ENCODE results near the gene RPL12.
"Not testable (repeated sequence)": the region's sequence is repeated elsewhere in the genome, so short reads cannot be mapped to it uniquely, and the experiment has no call there.

RPL12 gene

DNA sequence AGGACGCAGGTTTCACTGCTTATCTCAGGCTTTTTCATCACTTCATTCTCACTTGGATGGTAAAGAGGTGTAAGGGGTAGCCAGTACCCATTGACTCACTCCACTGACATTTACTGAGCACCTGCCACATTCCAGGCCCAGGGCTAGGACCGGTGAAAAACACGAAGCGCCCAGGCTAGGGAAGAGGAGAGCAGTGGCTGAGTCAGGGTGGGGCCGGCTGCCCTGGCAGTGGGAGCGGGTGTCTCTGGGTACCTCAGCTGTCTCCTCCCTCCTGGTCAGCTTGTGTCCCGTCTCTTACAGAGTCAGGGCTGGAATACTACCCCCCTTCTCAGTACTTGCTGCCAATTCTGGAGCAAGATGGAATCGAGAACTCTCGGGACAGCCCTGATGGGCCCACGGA is 22.3 kb upstream of the RPL12 start:
- Histone ChIP-seq H3K27me3 (ENCODE audit: control insufficient read depth in 1 of 2, insufficient read depth in 2 of 2, low read length in 2 of 2) (no peaks in the 10 kb centered on the region), H3K4me3 (ENCODE audit: low read depth in 1 of 2, low read length in 2 of 2) (no peak overlapping the region), H3K36me3 (ENCODE audit: control insufficient read depth in 1 of 2, insufficient read depth in 2 of 2, low read length in 2 of 2) (peaks cover 6 to 28% of the 10 kb centered on the region in 2 donors), H3K9me3 (ENCODE audit: control insufficient read depth in 1 of 2, low read length in 2 of 2) (no peaks in the 10 kb centered on the region), H3K9ac (ENCODE audit: low read depth in 1 of 2, low read length in 2 of 2) (no peak overlapping the region), H3K27ac (ENCODE audit: low read depth, low read length) (no peak overlapping the region), H3K4me1 (ENCODE audit: control insufficient read depth in 1 of 2, insufficient read depth in 2 of 2, low read length in 2 of 2) (no peaks in the 10 kb centered on the region)

- Histone ChIP-seq H3K9ac (ENCODE audit: low read depth in 1 of 2, low read length in 2 of 2) (no peak overlapping the region), H3K9me3 (ENCODE audit: control insufficient read depth in 1 of 2, low read length in 2 of 2) (no peaks in the 10 kb centered on the region), H3K4me1 (ENCODE audit: control insufficient read depth in 1 of 2, insufficient read depth in 2 of 2, low read length in 2 of 2) (no peaks in the 10 kb centered on the region), H3K36me3 (ENCODE audit: control insufficient read depth in 1 of 2, insufficient read depth in 2 of 2, low read length in 2 of 2) (peaks cover 6 to 37% of the 10 kb centered on the region in 2 donors), H3K4me3 (ENCODE audit: low read depth in 1 of 2, low read length in 2 of 2) (no peak overlapping the region), H3K27me3 (ENCODE audit: control insufficient read depth in 1 of 2, insufficient read depth in 2 of 2, low read length in 2 of 2) (no peaks in the 10 kb centered on the region), H3K27ac (ENCODE audit: low read depth, low read length) (no peak overlapping the region)
Observed at GRCh38 chr9:127470662-127471061, 19.5 kb upstream of the RPL12 start.

- peaks cover 13 to 41% of the 10 kb centered on the region in 2 donors for H3K36me3 ChIP-seq (ENCODE audit: control insufficient read depth in 1 of 2, insufficient read depth in 2 of 2, low read length in 2 of 2)
- H3K4me3 ChIP-seq (ENCODE audit: low read depth in 1 of 2, low read length in 2 of 2): no peak overlapping the region
- no peaks in the 10 kb centered on the region for H3K4me1 ChIP-seq (ENCODE audit: control insufficient read depth in 1 of 2, insufficient read depth in 2 of 2, low read length in 2 of 2)
- no peaks in the 10 kb centered on the region for H3K27me3 ChIP-seq (ENCODE audit: control insufficient read depth in 1 of 2, insufficient read depth in 2 of 2, low read length in 2 of 2)
- no peaks in the 10 kb centered on the region for H3K9me3 ChIP-seq (ENCODE audit: control insufficient read depth in 1 of 2, low read length in 2 of 2)
- H3K9ac ChIP-seq (ENCODE audit: low read depth in 1 of 2, low read length in 2 of 2): no peak overlapping the region
- H3K27ac ChIP-seq (ENCODE audit: low read depth, low read length): no peak overlapping the region
Observed at GRCh38 chr9:127467621-127468020, 16.4 kb upstream of the RPL12 start.

GRCh38 chr9:127466407-127466917 is 15.3 kb upstream of the RPL12 start:
- H3K36me3 ChIP-seq (ENCODE audit: control insufficient read depth in 1 of 2, insufficient read depth in 2 of 2, low read length in 2 of 2): peaks cover 22 to 52% of the 10 kb centered on the region in 2 donors
- H3K4me3 ChIP-seq (ENCODE audit: low read depth in 1 of 2, low read length in 2 of 2); H3K27me3 ChIP-seq (ENCODE audit: control insufficient read depth in 1 of 2, insufficient read depth in 2 of 2, low read length in 2 of 2); H3K9ac ChIP-seq (ENCODE audit: low read depth in 1 of 2, low read length in 2 of 2); H3K4me1 ChIP-seq (ENCODE audit: control insufficient read depth in 1 of 2, insufficient read depth in 2 of 2, low read length in 2 of 2); H3K9me3 ChIP-seq (ENCODE audit: control insufficient read depth in 1 of 2, low read length in 2 of 2); H3K27ac ChIP-seq (ENCODE audit: low read depth, low read length): not testable (repeated sequence)

GRCh38 chr9:127463911-127464310 is 12.7 kb upstream of the RPL12 start:
- H3K27me3 ChIP-seq (ENCODE audit: control insufficient read depth in 1 of 2, insufficient read depth in 2 of 2, low read length in 2 of 2): no peaks in the 10 kb centered on the region
- H3K4me1 ChIP-seq (ENCODE audit: control insufficient read depth in 1 of 2, insufficient read depth in 2 of 2, low read length in 2 of 2): no peaks in the 10 kb centered on the region
- no peak overlapping the region for H3K27ac ChIP-seq (ENCODE audit: low read depth, low read length)
- no peaks in the 10 kb centered on the region for H3K9me3 ChIP-seq (ENCODE audit: control insufficient read depth in 1 of 2, low read length in 2 of 2)
- H3K9ac ChIP-seq (ENCODE audit: low read depth in 1 of 2, low read length in 2 of 2): no peak overlapping the region
- no peak overlapping the region for H3K4me3 ChIP-seq (ENCODE audit: low read depth in 1 of 2, low read length in 2 of 2)
- H3K36me3 ChIP-seq (ENCODE audit: control insufficient read depth in 1 of 2, insufficient read depth in 2 of 2, low read length in 2 of 2): peaks cover 28 to 64% of the 10 kb centered on the region in 2 donors

DNA sequence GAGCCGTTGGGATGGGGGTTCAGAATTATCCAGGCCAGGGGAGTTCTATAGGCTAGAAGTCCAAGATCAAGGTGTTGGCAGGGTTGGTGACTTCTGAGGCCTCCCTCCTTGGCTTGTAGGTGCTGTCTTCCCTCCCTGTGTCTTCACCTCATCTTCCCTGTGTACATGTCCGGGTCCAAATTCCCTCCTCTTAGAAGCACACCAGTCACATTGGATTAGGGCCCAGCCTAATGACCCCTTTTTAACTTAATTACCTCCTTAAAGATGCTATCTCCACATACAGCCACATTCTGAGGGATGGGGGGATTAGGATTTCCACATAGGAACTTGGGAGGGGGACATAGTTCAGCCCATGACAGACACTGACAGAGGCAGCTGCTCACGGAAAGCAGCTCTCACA is 12.2 kb upstream of the RPL12 start:
- peaks cover 28 to 66% of the 10 kb centered on the region in 2 donors for H3K36me3 ChIP-seq (ENCODE audit: control insufficient read depth in 1 of 2, insufficient read depth in 2 of 2, low read length in 2 of 2)

DNA sequence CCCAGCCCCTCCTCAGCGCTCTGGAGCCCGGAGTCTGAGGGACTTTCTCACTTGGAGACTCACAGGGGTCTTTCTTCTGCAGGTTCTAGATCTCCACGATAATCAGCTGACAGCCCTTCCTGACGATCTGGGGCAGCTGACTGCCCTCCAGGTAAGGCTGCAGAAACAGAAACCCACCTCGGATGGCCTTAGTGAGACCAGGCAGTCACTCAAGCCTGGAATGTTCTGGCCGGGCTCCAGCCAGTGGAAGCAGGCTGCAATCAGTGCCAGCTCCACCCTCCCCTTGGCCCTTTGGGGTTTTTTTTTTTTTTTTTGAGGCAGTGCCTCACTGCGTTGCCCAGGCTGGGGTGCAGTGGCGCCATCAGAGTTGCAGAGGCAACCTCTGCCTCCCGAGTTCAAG is 7.7 kb upstream of the RPL12 start:
- H3K27me3 ChIP-seq (ENCODE audit: control insufficient read depth in 1 of 2, insufficient read depth in 2 of 2, low read length in 2 of 2): no peaks in the 10 kb centered on the region
- no peak overlapping the region for H3K9ac ChIP-seq (ENCODE audit: low read depth in 1 of 2, low read length in 2 of 2)
- peaks cover 27 to 51% of the 10 kb centered on the region in 2 donors for H3K36me3 ChIP-seq (ENCODE audit: control insufficient read depth in 1 of 2, insufficient read depth in 2 of 2, low read length in 2 of 2)
- H3K4me3 ChIP-seq (ENCODE audit: low read depth in 1 of 2, low read length in 2 of 2): no peak overlapping the region
- no peaks in the 10 kb centered on the region for H3K9me3 ChIP-seq (ENCODE audit: control insufficient read depth in 1 of 2, low read length in 2 of 2)
- no peak overlapping the region for H3K27ac ChIP-seq (ENCODE audit: low read depth, low read length)
- no peaks in the 10 kb centered on the region for H3K4me1 ChIP-seq (ENCODE audit: control insufficient read depth in 1 of 2, insufficient read depth in 2 of 2, low read length in 2 of 2)

More for the DNA sequence above, 12.2 kb upstream of the RPL12 start:
- Histone ChIP-seq H3K4me1 (ENCODE audit: control insufficient read depth in 1 of 2, insufficient read depth in 2 of 2, low read length in 2 of 2) (no peaks in the 10 kb centered on the region), H3K4me3 (ENCODE audit: low read depth in 1 of 2, low read length in 2 of 2) (no peak overlapping the region), H3K27me3 (ENCODE audit: control insufficient read depth in 1 of 2, insufficient read depth in 2 of 2, low read length in 2 of 2) (no peaks in the 10 kb centered on the region), H3K27ac (ENCODE audit: low read depth, low read length) (no peak overlapping the region), H3K9ac (ENCODE audit: low read depth in 1 of 2, low read length in 2 of 2) (no peak overlapping the region), H3K9me3 (ENCODE audit: control insufficient read depth in 1 of 2, low read length in 2 of 2) (no peaks in the 10 kb centered on the region)

GRCh38 chr9:127457191-127457878 is 6.1 kb upstream of the RPL12 start:
- Histone ChIP-seq H3K36me3 (ENCODE audit: control insufficient read depth in 1 of 2, insufficient read depth in 2 of 2, low read length in 2 of 2) (peaks cover 22 to 37% of the 10 kb centered on the region in 2 donors), H3K27ac (ENCODE audit: low read depth, low read length) (no peak overlapping the region), H3K9me3 (ENCODE audit: control insufficient read depth in 1 of 2, low read length in 2 of 2) (no peaks in the 10 kb centered on the region), H3K4me1 (ENCODE audit: control insufficient read depth in 1 of 2, insufficient read depth in 2 of 2, low read length in 2 of 2) (peaks cover 5 to 12% of the 10 kb centered on the region in 2 donors), H3K9ac (ENCODE audit: low read depth in 1 of 2, low read length in 2 of 2) (no peak overlapping the region), H3K4me3 (ENCODE audit: low read depth in 1 of 2, low read length in 2 of 2) (no peak overlapping the region), H3K27me3 (ENCODE audit: control insufficient read depth in 1 of 2, insufficient read depth in 2 of 2, low read length in 2 of 2) (no peaks in the 10 kb centered on the region)

- Histone ChIP-seq H3K9ac (ENCODE audit: low read depth in 1 of 2, low read length in 2 of 2) (no peak overlapping the region), H3K36me3 (ENCODE audit: control insufficient read depth in 1 of 2, insufficient read depth in 2 of 2, low read length in 2 of 2) (peaks cover 8 to 22% of the 10 kb centered on the region in 2 donors), H3K4me1 (ENCODE audit: control insufficient read depth in 1 of 2, insufficient read depth in 2 of 2, low read length in 2 of 2) (peaks cover 9 to 18% of the 10 kb centered on the region in 2 donors), H3K27me3 (ENCODE audit: control insufficient read depth in 1 of 2, insufficient read depth in 2 of 2, low read length in 2 of 2) (no peaks in the 10 kb centered on the region), H3K9me3 (ENCODE audit: control insufficient read depth in 1 of 2, low read length in 2 of 2) (no peaks in the 10 kb centered on the region), H3K4me3 (ENCODE audit: low read depth in 1 of 2, low read length in 2 of 2) (no peak overlapping the region), H3K27ac (ENCODE audit: low read depth, low read length) (no peak overlapping the region)
Observed at GRCh38 chr9:127455324-127455992, 4.3 kb upstream of the RPL12 start.

GRCh38 chr9:127452691-127453090 is 1.5 kb upstream of the RPL12 start:
- Histone ChIP-seq H3K9me3 (ENCODE audit: control insufficient read depth in 1 of 2, low read length in 2 of 2) (no peaks in the 10 kb centered on the region), H3K36me3 (ENCODE audit: control insufficient read depth in 1 of 2, insufficient read depth in 2 of 2, low read length in 2 of 2) (peaks cover 25 to 31% of the 10 kb centered on the region in 2 donors), H3K27ac (ENCODE audit: low read depth, low read length) (no peak overlapping the region), H3K4me3 (ENCODE audit: low read depth in 1 of 2, low read length in 2 of 2) (peak overlapping the region in 1 of 2 donors; percentile 94), H3K9ac (ENCODE audit: low read depth in 1 of 2, low read length in 2 of 2) (peak overlapping the region in 1 of 2 donors; percentile 96), H3K27me3 (ENCODE audit: control insufficient read depth in 1 of 2, insufficient read depth in 2 of 2, low read length in 2 of 2) (no peaks in the 10 kb centered on the region), H3K4me1 (ENCODE audit: control insufficient read depth in 1 of 2, insufficient read depth in 2 of 2, low read length in 2 of 2) (peaks cover 28 to 41% of the 10 kb centered on the region in 2 donors)
